Kidney (tissue), 14 donors: ENCODE measurements around the gene SLC13A1. TPM values are rescaled to one million over a fixed set of nuclear protein-coding genes. Genes with fewer than 3 reads are reported as not detected.

Experiments
- DNase-seq, 5 donors: peaks; one replicate each; pipeline ENCODE4 v3.0.0-alpha.2; 2013 to 2020
- FAIRE-seq: peaks from 2 replicates; lab custom pipeline; 2012; peaks lifted over from hg19 to GRCh38; lab: Jason Lieb, UNC
- H3K27ac ChIP-seq, 2 donors: one replicate each; pipeline ENCODE4 v1.7.0; 2013; ENCODE audit warnings: low read depth in 2 of 2, low read length in 2 of 2, inconsistent platforms in 1 of 2
- H3K27me3 ChIP-seq: one replicate; pipeline ENCODE4 v1.7.1; 2013; ENCODE audit warnings: low read length, inconsistent platforms; ENCODE audit not compliant: control insufficient read depth, insufficient read depth
- H3K36me3 ChIP-seq, 3 donors: one replicate each; pipeline versions ENCODE4 v1.7.0 to v1.7.1; 2013; ENCODE audit warnings: low read length in 3 of 3, control low read depth in 1 of 3, inconsistent platforms in 1 of 3; ENCODE audit not compliant: insufficient read depth in 3 of 3, control insufficient read depth in 2 of 3
- H3K4me1 ChIP-seq, 3 donors: one replicate each; pipeline versions ENCODE4 v1.7.0 to v1.7.1; 2013; ENCODE audit warnings: low read length in 3 of 3, inconsistent platforms in 1 of 3, low read depth in 1 of 3; ENCODE audit not compliant: control insufficient read depth in 2 of 3, insufficient read depth in 2 of 3
- H3K4me3 ChIP-seq, 3 donors: one replicate each; pipeline versions ENCODE4 v1.7.0 to v1.8.1; 2013; ENCODE audit warnings: low read length in 3 of 3, control low read depth in 1 of 3, inconsistent platforms in 1 of 3
- H3K9ac ChIP-seq, 3 donors: one replicate each; pipeline versions ENCODE4 v1.7.0 to v1.7.1; 2013; ENCODE audit warnings: low read length in 3 of 3, control low read depth in 1 of 3, inconsistent platforms in 1 of 3
- H3K9me3 ChIP-seq, 3 donors: one replicate each; pipeline versions ENCODE4 v1.7.0 to v1.7.1; 2013; ENCODE audit warnings: low read length in 3 of 3, control low read depth in 1 of 3, inconsistent platforms in 1 of 3; ENCODE audit not compliant: control insufficient read depth in 2 of 3, insufficient read depth in 1 of 3
- CTCF ChIP-seq: IDR thresholded peaks from 3 replicates; pipeline ENCODE4 v1.5.1; 2012; ENCODE audit warnings: mild to moderate bottlenecking, moderate library complexity, borderline replicate concordance; ENCODE audit not compliant: insufficient read depth; ENCODE audit errors: extremely low read depth
- intact Hi-C: fragments of 100-400 bp; cut with DNase I; formaldehyde crosslinking; loops from one replicate; pipeline ENCODE4 v1.11.1; 2022
- polyA plus RNA-seq: library from polyadenylated mRNA; stranded (reverse); fragments of 350-450 nt; fragmentation: Illumina TruSeq; extraction: RNeasy Lipid Tissue Mini Kit (QIAGEN cat#74804); gene quantifications from one replicate; pipeline ENCODE4 v1.2.3, GENCODE V29; 2014; ENCODE audit warnings: low read depth, low replicate concordance; ENCODE audit not compliant: insufficient read depth
- total RNA-seq: library from RNA; stranded (reverse); fragmentation: NEBNext Ultra II Directional; extraction: Animal tissue kit (Norgen Biotek cat#: 25700); gene quantifications from one replicate; pipeline ENCODE4 v1.2.1, GENCODE V29; 2021
- donor health status: control.
- donor health status: control.
- donor health status: control.
- donor health status: control.
- donor health status: control.
- donor health status: DM: yes; HTN: yes; CAD: no.
- donor health status: Normal renal cell carcinoma (clear cell type).

SLC13A1 gene
- total and polyA plus RNA-seq, 2 donors from 2014 or later: 10.1 to 17.0 TPM

DNA sequence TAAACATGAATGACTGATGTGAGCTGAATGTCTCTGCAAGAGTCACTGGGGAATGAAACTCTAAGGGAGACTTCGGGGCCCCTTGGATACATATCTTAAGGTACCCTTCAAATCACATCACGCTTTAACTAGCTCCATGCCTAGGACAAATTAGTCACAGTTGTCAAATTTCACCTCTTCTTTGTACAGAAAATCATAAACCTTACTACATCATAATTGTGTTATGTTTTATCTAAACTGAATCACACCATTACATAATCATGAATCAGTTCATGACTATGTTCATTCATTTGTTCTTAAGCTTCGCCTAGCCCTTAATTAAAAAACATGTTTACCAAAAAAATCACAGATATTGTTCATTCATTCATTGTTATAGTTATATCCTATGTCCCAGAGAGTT is 2.1 kb upstream of the SLC13A1 start:
- intact Hi-C loops: no loop called here
- Histone ChIP-seq H3K4me1 (peaks cover 0 to 10% (median 0%) of the 10 kb centered on the region in 3 donors), H3K9ac (no peak overlapping the region), H3K4me3 (no peak overlapping the region), H3K27ac (no peak overlapping the region), H3K36me3 (no peaks in the 10 kb centered on the region), H3K27me3 (no peaks in the 10 kb centered on the region), H3K9me3 (no peaks in the 10 kb centered on the region)
- peak; percentile 37 for FAIRE-seq
- no peak for TF ChIP-seq CTCF
- no peak for DNase-seq

GRCh38 chr7:123198668-123199652 is 809 bp downstream of the SLC13A1 start:
- DNase-seq (no peak), FAIRE-seq (no peak)
- peak overlapping the region; percentile 59 to 71 for H3K27ac ChIP-seq
- no peaks in the 10 kb centered on the region for H3K27me3 ChIP-seq
- peak overlapping the region; percentile 30 to 70 (median 67) for H3K4me3 ChIP-seq
- intact Hi-C loops: no loop called here
- no peaks in the 10 kb centered on the region for H3K9me3 ChIP-seq
- H3K9ac ChIP-seq: peak overlapping the region in 2 of 3 donors; percentile 34 to 60
- no peak for TF ChIP-seq CTCF
- peaks cover 0 to 10% (median 0%) of the 10 kb centered on the region in 3 donors for H3K4me1 ChIP-seq
- H3K36me3 ChIP-seq: no peaks in the 10 kb centered on the region

DNA sequence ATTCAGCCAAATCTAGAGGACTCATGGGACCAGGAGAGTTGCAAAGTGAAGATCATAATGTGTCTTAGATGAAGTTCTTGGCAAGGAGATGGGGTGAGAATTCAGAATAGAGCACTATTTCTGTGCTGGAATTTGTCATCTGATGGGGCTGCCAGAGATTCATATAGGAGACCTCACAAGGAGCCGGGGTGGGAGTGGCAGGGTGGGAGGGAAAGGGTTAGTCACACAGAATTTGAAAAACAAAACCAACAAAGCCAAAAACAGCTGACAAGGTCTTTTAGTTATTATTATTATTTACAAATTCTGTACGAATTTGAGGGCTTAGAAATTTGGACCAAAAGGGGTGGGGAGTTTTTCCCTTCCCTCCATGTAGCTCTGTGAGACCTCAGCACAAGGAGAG is 1.7 kb downstream of the SLC13A1 start:
- TF ChIP-seq CTCF: no peak
- H3K4me3 ChIP-seq: peak overlapping the region in 2 of 3 donors; percentile 67 to 70
- intact Hi-C loops: no loop called here
- H3K9ac ChIP-seq: peak overlapping the region in 1 of 3 donors; percentile 60
- no peaks in the 10 kb centered on the region for H3K27me3 ChIP-seq
- H3K36me3 ChIP-seq: no peaks in the 10 kb centered on the region
- peak overlapping the region in 1 of 2 donors; percentile 71 for H3K27ac ChIP-seq
- H3K4me1 ChIP-seq: peaks cover 0 to 10% (median 0%) of the 10 kb centered on the region in 3 donors
- DNase-seq: no peak
- FAIRE-seq: no peak
- H3K9me3 ChIP-seq: no peaks in the 10 kb centered on the region
